Large intestine (tissue), 3 donors: ENCODE measurements around the gene MYLK4. TPM values are rescaled to one million over a fixed set of nuclear protein-coding genes. Genes with fewer than 3 reads are reported as not detected.
A peak's percentile ranks its signal among the peaks of the same experiment; 100 is the strongest.

Experiments used
- DNase-seq, 2 donors: peaks; one replicate each; pipeline versions ENCODE4 v3.0.0 to v3.0.0-alpha.2; 2013
- H3K27ac ChIP-seq: one replicate; pipeline ENCODE4 v1.5.1; 2013; ENCODE audit warnings: low read length
- H3K27me3 ChIP-seq: 2 replicates; pipeline ENCODE4 v1.6.1; 2013; ENCODE audit warnings: low read length; ENCODE audit not compliant: control insufficient read depth, insufficient read depth
- H3K36me3 ChIP-seq: 2 replicates; pipeline ENCODE4 v1.6.1; 2013; ENCODE audit warnings: low read length; ENCODE audit not compliant: control insufficient read depth, insufficient read depth
- H3K4me1 ChIP-seq: one replicate; pipeline ENCODE4 v1.6.1; 2013; ENCODE audit warnings: low read length; ENCODE audit not compliant: control insufficient read depth, insufficient read depth
- H3K4me3 ChIP-seq: one replicate; pipeline ENCODE4 v1.5.1; 2013; ENCODE audit warnings: low read length
- H3K9me3 ChIP-seq: one replicate; pipeline ENCODE4 v1.6.1; 2013; ENCODE audit warnings: mild to moderate bottlenecking, low read depth, low read length, moderate library complexity; ENCODE audit not compliant: control insufficient read depth
- WGBS: methylation state at CpG from one replicate; pipeline ENCODE4 v1.1.5; 2013; ENCODE audit warnings: low lambda C conversion rate; ENCODE audit not compliant: insufficient coverage; 5-methylcytosine and 5-hydroxymethylcytosine counted together
- polyA plus RNA-seq: library from polyadenylated mRNA; unstranded; fragments of 120-200 nt; gene quantifications from one replicate; pipeline ENCODE4 v1.2.1, GENCODE V29; 2013

The MYLK4 gene
- polyA plus RNA-seq, 1 donor: 0.48 TPM

DNA sequence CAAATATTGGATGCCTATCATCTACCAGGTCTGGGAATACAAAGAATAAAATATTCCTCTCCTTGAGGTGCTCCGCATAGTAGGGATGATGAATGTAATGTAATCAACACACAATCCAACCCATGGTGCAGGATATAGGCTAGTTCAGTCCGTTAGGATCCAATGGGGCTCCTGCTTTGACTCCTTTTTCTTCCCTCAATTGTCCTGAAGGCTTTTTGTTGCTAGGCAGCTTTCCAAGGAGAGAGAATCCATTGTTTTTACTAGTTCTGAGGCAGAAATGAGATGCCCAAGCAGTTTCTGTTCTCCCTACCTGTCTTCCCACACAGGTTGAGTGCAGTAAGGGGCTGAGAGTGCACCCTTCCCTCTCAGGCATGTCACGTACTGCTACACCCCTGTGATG, 26.5 kb upstream of the MYLK4 start:
- WGBS: no CpG with 5 or more reads among the region's 3 CpGs
- Histone ChIP-seq H3K9me3 (no peaks in the 10 kb centered on the region), H3K36me3 (peaks cover 56% of the 10 kb centered on the region), H3K4me3 (no peak overlapping the region), H3K27me3 (no peaks in the 10 kb centered on the region), H3K27ac (no peak overlapping the region), H3K4me1 (no peaks in the 10 kb centered on the region)
- DNase-seq: no peak

DNA sequence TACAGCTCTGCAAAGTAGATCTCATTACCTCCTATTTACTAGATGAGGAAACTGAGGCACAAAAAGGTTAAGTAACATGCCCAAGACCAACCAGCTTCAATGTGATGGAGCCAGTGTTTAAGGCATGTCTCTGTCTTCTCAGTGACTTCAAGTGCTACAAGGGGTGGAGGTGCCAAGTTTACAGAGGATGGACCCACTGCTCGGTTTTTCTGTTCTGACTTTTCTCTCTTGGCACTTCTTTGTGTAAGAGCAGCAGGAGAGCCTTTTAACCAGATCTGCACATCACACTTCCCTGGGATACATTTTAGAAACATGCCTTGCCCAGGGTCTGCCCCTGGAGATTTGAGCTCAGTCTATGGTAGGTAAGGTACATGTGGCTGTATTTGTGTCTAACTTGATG, 24.3 kb upstream of the MYLK4 start:
- no peak overlapping the region for H3K4me3 ChIP-seq
- no peak for DNase-seq
- WGBS: no CpG with 5 or more reads among the region's 1 CpG
- no peaks in the 10 kb centered on the region for H3K9me3 ChIP-seq
- peaks cover 53% of the 10 kb centered on the region for H3K36me3 ChIP-seq
- no peak overlapping the region for H3K27ac ChIP-seq
- H3K4me1 ChIP-seq: no peaks in the 10 kb centered on the region
- H3K27me3 ChIP-seq: no peaks in the 10 kb centered on the region

GRCh38 chr6:2773449-2773848, 22.7 kb upstream of the MYLK4 start:
- H3K27ac ChIP-seq: no peak overlapping the region
- no CpG with 5 or more reads among the region's 3 CpGs for WGBS
- no peaks in the 10 kb centered on the region for H3K27me3 ChIP-seq
- H3K9me3 ChIP-seq: no peaks in the 10 kb centered on the region
- no peak overlapping the region for H3K4me3 ChIP-seq
- H3K4me1 ChIP-seq: no peaks in the 10 kb centered on the region
- no peak for DNase-seq
- H3K36me3 ChIP-seq: peaks cover 44% of the 10 kb centered on the region

DNA sequence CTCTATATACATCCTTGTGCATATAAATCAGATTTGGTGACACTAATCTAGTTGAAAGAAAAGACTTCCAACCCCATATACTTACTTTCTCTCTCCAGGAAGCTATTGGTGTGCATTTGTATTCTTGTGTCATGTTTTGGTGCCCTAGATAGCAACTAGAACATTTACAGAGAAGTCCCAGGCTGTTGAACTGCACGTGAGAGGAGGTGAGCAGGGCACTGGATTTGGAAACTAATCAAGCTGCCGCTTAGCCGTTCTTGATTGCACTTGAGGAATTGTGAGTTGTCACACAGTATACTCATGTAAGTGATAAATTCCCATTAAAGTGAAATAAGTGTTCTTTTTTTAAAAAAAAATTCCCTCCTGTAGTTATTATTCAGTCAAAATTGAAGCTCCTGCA, 22.1 kb upstream of the MYLK4 start:
- H3K27me3 ChIP-seq: no peaks in the 10 kb centered on the region
- no peaks in the 10 kb centered on the region for H3K9me3 ChIP-seq
- H3K36me3 ChIP-seq: peaks cover 43% of the 10 kb centered on the region
- H3K4me1 ChIP-seq: peaks cover 3% of the 10 kb centered on the region
- no CpG with 5 or more reads among the region's 3 CpGs for WGBS
- H3K4me3 ChIP-seq: no peak overlapping the region
- H3K27ac ChIP-seq: no peak overlapping the region
- DNase-seq: no peak

DNA sequence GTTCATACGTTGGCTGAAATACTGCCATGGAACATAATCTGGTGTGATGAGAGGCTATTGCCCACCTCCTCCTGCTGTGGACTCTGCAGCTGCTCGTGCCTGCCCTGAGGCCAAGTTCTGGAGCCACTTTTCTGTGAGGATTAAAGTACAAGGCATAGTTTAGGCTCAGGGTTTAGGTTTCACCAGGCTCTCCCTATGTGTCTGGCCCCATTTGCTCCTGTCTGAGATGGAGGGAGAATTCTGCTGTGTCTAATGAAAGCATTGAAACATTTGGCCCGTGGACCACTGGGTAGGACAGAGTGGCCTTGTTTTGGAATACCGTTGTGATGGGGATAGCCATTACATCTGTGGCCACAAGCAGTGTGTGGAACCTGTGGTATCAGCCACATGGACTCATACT, 20.4 kb upstream of the MYLK4 start:
- no peak overlapping the region for H3K27ac ChIP-seq
- no peaks in the 10 kb centered on the region for H3K27me3 ChIP-seq
- DNase-seq: no peak
- WGBS: 100% methylated on average over 2 of the region's 4 CpGs
- peaks cover 40% of the 10 kb centered on the region for H3K36me3 ChIP-seq
- peaks cover 4% of the 10 kb centered on the region for H3K4me1 ChIP-seq
- no peak overlapping the region for H3K4me3 ChIP-seq
- no peaks in the 10 kb centered on the region for H3K9me3 ChIP-seq

- Histone ChIP-seq H3K4me1 (peaks cover 4% of the 10 kb centered on the region), H3K9me3 (no peaks in the 10 kb centered on the region), H3K27me3 (no peaks in the 10 kb centered on the region), H3K36me3 (peaks cover 40% of the 10 kb centered on the region), H3K4me3 (no peak overlapping the region), H3K27ac (no peak overlapping the region)
- DNase-seq: peak in 1 of 2 donors; percentile 22
- no CpG with 5 or more reads among the region's 13 CpGs for WGBS
These were observed 19.4 kb upstream of the MYLK4 start for GRCh38 chr6:2770171-2770570.

GRCh38 chr6:2768696-2769095, 18.0 kb upstream of the MYLK4 start:
- DNase-seq: no peak
- H3K4me3 ChIP-seq: no peak overlapping the region
- no peaks in the 10 kb centered on the region for H3K9me3 ChIP-seq
- no peak overlapping the region for H3K27ac ChIP-seq
- 83% methylated on average over 2 of the region's 6 CpGs for WGBS
- peaks cover 4% of the 10 kb centered on the region for H3K4me1 ChIP-seq
- H3K36me3 ChIP-seq: peaks cover 33% of the 10 kb centered on the region
- H3K27me3 ChIP-seq: no peaks in the 10 kb centered on the region

- H3K4me3 ChIP-seq: peak overlapping the region; percentile 63
- DNase-seq: no peak
- H3K27ac ChIP-seq: no peak overlapping the region
- peaks cover 4% of the 10 kb centered on the region for H3K4me1 ChIP-seq
- no peaks in the 10 kb centered on the region for H3K27me3 ChIP-seq
- 22% methylated on average over 1 of the region's 9 CpGs for WGBS
- H3K36me3 ChIP-seq: peaks cover 25% of the 10 kb centered on the region
- H3K9me3 ChIP-seq: peaks cover 6% of the 10 kb centered on the region
These were observed 17.2 kb upstream of the MYLK4 start for GRCh38 chr6:2767657-2768524.

DNA sequence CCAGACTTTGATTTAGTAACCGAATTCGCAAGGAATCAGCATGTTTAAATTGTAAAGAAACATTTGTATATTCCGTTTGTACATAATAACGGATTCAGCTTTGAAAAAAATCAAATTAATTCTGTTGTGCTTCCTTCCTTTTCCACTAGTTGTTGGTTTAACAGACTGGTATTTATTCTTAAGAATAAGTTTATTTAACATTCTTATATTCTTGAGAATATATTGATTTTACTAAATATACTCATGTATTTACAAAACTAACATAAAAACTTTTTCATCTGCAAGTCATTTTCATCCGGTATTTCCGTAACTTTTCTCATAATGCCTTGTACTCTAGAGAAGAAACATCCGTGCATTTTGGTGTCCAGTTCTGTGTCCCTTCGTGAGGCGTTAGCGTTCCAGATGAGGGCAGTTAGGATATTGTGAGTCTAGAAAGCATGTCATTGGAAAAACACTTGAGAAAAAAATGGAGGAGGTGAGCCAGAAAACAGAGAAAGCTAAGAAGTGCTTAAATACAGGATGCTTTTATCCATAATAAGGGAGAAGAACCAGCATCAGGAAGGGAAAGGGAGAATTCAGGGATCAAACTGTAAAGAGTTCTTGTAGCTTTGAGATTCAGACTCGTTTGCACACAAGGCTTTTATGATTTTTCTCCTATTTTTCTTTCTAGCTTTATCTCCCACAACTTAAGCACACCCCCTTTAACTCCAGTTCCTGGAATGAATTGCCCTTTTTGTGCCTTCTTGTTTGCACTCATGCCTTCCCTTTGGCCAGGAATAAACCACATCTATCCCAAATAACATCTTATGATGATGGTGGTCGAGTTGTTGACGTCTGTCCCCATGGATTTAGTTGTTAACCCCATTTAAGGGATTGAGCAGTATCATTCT, 16.3 kb upstream of the MYLK4 start:
- Histone ChIP-seq H3K27me3 (no peaks in the 10 kb centered on the region), H3K9me3 (peaks cover 6% of the 10 kb centered on the region), H3K4me3 (peak overlapping the region; percentile 63), H3K27ac (peak overlapping the region; percentile 53), H3K36me3 (peaks cover 20% of the 10 kb centered on the region), H3K4me1 (peaks cover 4% of the 10 kb centered on the region)
- WGBS: 0% methylated on average over 2 of the region's 13 CpGs
- DNase-seq: peak in 1 of 2 donors; percentile 14

DNA sequence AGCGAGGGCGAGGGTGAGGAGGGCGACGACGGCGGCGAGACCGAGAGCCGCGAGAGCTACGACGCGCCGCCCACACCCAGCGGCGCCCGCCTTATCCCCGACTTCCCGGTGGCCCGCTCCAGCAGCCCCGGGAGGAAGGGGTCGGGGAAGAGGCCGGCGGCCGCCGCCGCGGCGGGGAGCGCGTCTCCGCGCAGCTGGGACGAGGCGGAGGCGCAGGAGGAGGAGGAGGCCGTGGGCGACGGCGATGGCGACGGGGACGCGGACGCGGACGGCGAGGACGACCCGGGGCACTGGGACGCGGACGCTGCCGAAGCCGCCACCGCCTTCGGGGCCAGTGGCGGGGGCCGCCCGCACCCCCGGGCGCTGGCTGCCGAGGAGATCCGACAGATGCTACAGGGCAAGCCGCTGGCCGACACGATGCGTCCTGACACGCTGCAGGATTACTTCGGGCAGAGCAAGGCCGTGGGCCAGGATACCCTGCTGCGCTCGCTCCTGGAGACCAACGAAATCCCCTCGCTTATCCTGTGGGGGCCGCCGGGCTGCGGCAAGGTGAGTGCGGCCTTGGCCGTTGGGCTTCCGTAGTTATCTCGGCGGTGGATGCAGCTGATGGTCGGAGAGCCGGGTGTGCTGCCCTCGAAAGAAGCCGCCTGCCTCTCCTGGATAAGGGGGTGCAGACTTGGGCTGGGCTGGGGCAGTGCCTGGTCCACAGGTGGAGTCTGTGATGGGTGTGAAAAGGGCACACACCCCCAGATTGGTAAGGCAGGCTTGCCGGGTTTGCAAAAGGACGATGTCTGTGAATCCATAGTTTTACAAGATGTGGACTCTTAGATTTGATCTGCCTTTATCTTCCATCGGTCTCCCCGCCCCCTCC, 15.4 kb upstream of the MYLK4 start:
- WGBS: no CpG with 5 or more reads among the region's 91 CpGs
- Histone ChIP-seq H3K9me3 (peaks cover 6% of the 10 kb centered on the region), H3K4me1 (peaks cover 4% of the 10 kb centered on the region), H3K27me3 (no peaks in the 10 kb centered on the region), H3K36me3 (peaks cover 11% of the 10 kb centered on the region), H3K4me3 (peak overlapping the region; percentile 63), H3K27ac (peak overlapping the region; percentile 53)
- DNase-seq: peak; percentile 47 to 73
